IMR-90 (cell line): Measurements from ENCODE around the gene SPDEF. TPM values are rescaled to one million over a fixed set of nuclear protein-coding genes. Genes with fewer than 3 reads are reported as not detected.

Experiments
- ATAC-seq: fragments of 200-7000 bp; cut with Tn5 transposase; 2 replicates; pipeline ENCODE4 v1.9.1; 2020; ENCODE audit warnings: low read depth, mild to moderate bottlenecking, moderate library complexity
- BruUV-seq: library from RNA; stranded (reverse); fragments of 400-500 nt; replicated peaks from 2 replicates; lab custom pipeline; 2021; lab: Mats Ljungman, UMichigan
- CTCF ChIA-PET: fragments of 300-600 bp; formaldehyde crosslinking; extraction: SDS; loops from one replicate; lab custom pipeline; 2021; ENCODE audit warnings: antibody characterized with exemption; lab: Yijun Ruan, JAX
- POLR2A ChIA-PET: fragments of 300-600 bp; sonication (Branson Sonifier 250); formaldehyde crosslinking; loops from one replicate; lab custom pipeline; 2022; ENCODE audit warnings: antibody characterized with exemption; ENCODE audit not compliant: unreplicated experiment; lab: Charles Lee
- DNase-seq: peaks from one replicate; pipeline ENCODE4 v3.0.0; 2013
- H2AFZ ChIP-seq: replicated peaks from 2 replicates; pipeline ENCODE3; 2013; ENCODE audit warnings: low read length, mild to moderate bottlenecking; ENCODE audit not compliant: poor library complexity
- H2AK5ac ChIP-seq: 2 replicates; pipeline ENCODE4 v1.6.1; 2013; ENCODE audit warnings: low read depth, low read length, inconsistent platforms
- H2AK9ac ChIP-seq: replicated peaks from 2 replicates; pipeline ENCODE3; 2013; ENCODE audit warnings: mild to moderate bottlenecking, low read depth, low read length, moderate library complexity; ENCODE audit not compliant: poor library complexity
- H2BK120ac ChIP-seq: 2 replicates; pipeline ENCODE4 v1.6.1; 2013; ENCODE audit warnings: low read depth, low read length, inconsistent platforms
- H2BK15ac ChIP-seq: 3 replicates; pipeline ENCODE4 v1.6.1; 2013; ENCODE audit warnings: low read depth, low read length, inconsistent platforms
- H2BK20ac ChIP-seq: 2 replicates; pipeline ENCODE4 v1.6.1; 2013; ENCODE audit warnings: low read depth, mild to moderate bottlenecking, inconsistent platforms, low read length, moderate library complexity
- H2BK5ac ChIP-seq: 2 replicates; pipeline ENCODE4 v1.6.1; 2013; ENCODE audit warnings: mild to moderate bottlenecking, low read depth, low read length, inconsistent platforms; ENCODE audit not compliant: poor library complexity, severe bottlenecking
- H3K14ac ChIP-seq: replicated peaks from 2 replicates; pipeline ENCODE4 v1.6.1; 2013; ENCODE audit warnings: low read depth, low read length, inconsistent platforms
- H3K18ac ChIP-seq: 2 replicates; pipeline ENCODE4 v1.6.1; 2013; ENCODE audit warnings: low read depth, low read length, control low read depth
- H3K23ac ChIP-seq: 2 replicates; pipeline ENCODE4 v1.6.1; 2013; ENCODE audit warnings: low read depth, low read length, inconsistent platforms
- H3K27ac ChIP-seq: 2 replicates; pipeline ENCODE4 v1.5.1; 2013; ENCODE audit warnings: mild to moderate bottlenecking, control low read depth, low read length; ENCODE audit not compliant: insufficient read depth
- H3K27me3 ChIP-seq: 2 replicates; pipeline ENCODE4 v1.6.1; 2013; ENCODE audit warnings: low read length; ENCODE audit not compliant: control insufficient read depth, insufficient read depth
- H3K36me3 ChIP-seq: 2 replicates; pipeline ENCODE4 v1.6.1; 2013; ENCODE audit warnings: low read length, mixed read lengths; ENCODE audit not compliant: control insufficient read depth, insufficient read depth
- H3K4ac ChIP-seq: 2 replicates; pipeline ENCODE4 v1.6.1; 2013; ENCODE audit warnings: low read depth, low read length, inconsistent platforms
- H3K4me1 ChIP-seq: 2 replicates; pipeline ENCODE4 v1.6.1; 2013; ENCODE audit warnings: low read length, mixed read lengths; ENCODE audit not compliant: control insufficient read depth, insufficient read depth
- H3K4me2 ChIP-seq: 2 replicates; pipeline ENCODE4 v1.6.1; 2013; ENCODE audit warnings: low read depth, mild to moderate bottlenecking, control low read depth, low read length, moderate library complexity
- H3K4me3 ChIP-seq: 2 replicates; pipeline ENCODE4 v1.5.1; 2013; ENCODE audit warnings: low read depth, mild to moderate bottlenecking, control low read depth, low read length, moderate library complexity; ENCODE audit not compliant: insufficient read depth
- H3K56ac ChIP-seq: 2 replicates; pipeline ENCODE4 v1.6.1; 2013; ENCODE audit warnings: low read length, inconsistent platforms; ENCODE audit not compliant: insufficient read depth; ENCODE audit errors: extremely low read depth
- H3K79me1 ChIP-seq, 2 experiments: 2 replicates each; pipeline ENCODE4 v1.6.1; 2013; ENCODE audit warnings: low read length in 2 of 2, inconsistent platforms in 1 of 2, low read depth in 1 of 2
- H3K9ac ChIP-seq: 2 replicates; pipeline ENCODE4 v1.6.1; 2013; ENCODE audit warnings: low read depth, low read length, control low read depth
- H3K9me1 ChIP-seq: 2 replicates; pipeline ENCODE4 v1.6.1; 2013; ENCODE audit warnings: low read length, inconsistent platforms; ENCODE audit not compliant: insufficient read depth
- H3K9me3 ChIP-seq: 2 replicates; pipeline ENCODE4 v1.6.1; 2013; ENCODE audit warnings: low read length; ENCODE audit not compliant: control insufficient read depth, insufficient read depth
- H4K20me1 ChIP-seq: 2 replicates; pipeline ENCODE4 v1.6.1; 2013; ENCODE audit warnings: low read length, inconsistent platforms; ENCODE audit not compliant: insufficient read depth
- H4K5ac ChIP-seq: 2 replicates; pipeline ENCODE4 v1.6.1; 2013; ENCODE audit warnings: mild to moderate bottlenecking, low read depth, low read length, control low read depth
- H4K8ac ChIP-seq, 2 experiments: 2 replicates each; pipeline ENCODE4 v1.6.1; 2013; ENCODE audit warnings: low read depth in 2 of 2, low read length in 2 of 2, control low read depth in 1 of 2, inconsistent platforms in 1 of 2
- H4K91ac ChIP-seq: 2 replicates; pipeline ENCODE4 v1.6.1; 2013; ENCODE audit warnings: low read depth, low read length, inconsistent platforms; ENCODE audit not compliant: insufficient read depth
- BHLHE40 ChIP-seq: fragments of 150-350 bp; IDR thresholded peaks from 2 replicates; pipeline ENCODE4 v1.6.1; 2016; ENCODE audit warnings: mild to moderate bottlenecking, low read depth, low read length
- FOS ChIP-seq: fragments of 150-350 bp; IDR thresholded peaks from 2 replicates; pipeline ENCODE4 v1.6.1; 2016; ENCODE audit warnings: low read depth, low read length
- USF2 ChIP-seq: fragments of 150-350 bp; IDR thresholded peaks from 2 replicates; pipeline ENCODE4 v1.6.1; 2017; ENCODE audit warnings: mild to moderate bottlenecking, antibody characterized with exemption, low read length, low read depth
- WGBS, 2 experiments: methylation state at CpG; one replicate each; pipeline versions ENCODE4 v1.1.5 to v1.1.7; 2013; ENCODE audit warnings: missing lambda C conversion rate in 2 of 2; ENCODE audit not compliant: insufficient read length in 1 of 2; ENCODE audit errors: extremely low coverage in 2 of 2; 5-methylcytosine and 5-hydroxymethylcytosine counted together
- dilution Hi-C: fragments of 300-500 bp; cut with HindIII; formaldehyde crosslinking; loops from one replicate; pipeline ENCODE4 v1.14.3; 2018; ENCODE audit warnings: low sequenced_read_pairs; ENCODE audit not compliant: unreplicated experiment
- in situ Hi-C: fragments of 300-500 bp; cut with MboI; formaldehyde crosslinking; loops from 3 replicates; pipeline ENCODE4 v1.14.3; 2019; ENCODE audit warnings: low sequenced_read_pairs, inconsistent platforms, mixed read lengths
- intact Hi-C: fragments of 100-400 bp; cut with micrococcal nuclease; formaldehyde crosslinking; loops from 2 replicates; pipeline ENCODE4 v1.10.0; 2022
- polyA plus RNA-seq, 3 experiments: library from polyadenylated mRNA; depleted of rRNA; stranded (reverse); fragments of >200 nt; gene quantifications; 2 replicates each; pipeline ENCODE4 v1.2.3, GENCODE V29; 2012; ENCODE audit warnings: low replicate concordance in 1 of 3
- total RNA-seq: library from RNA; depleted of rRNA; stranded (reverse); fragments of >200 nt; gene quantifications from 2 replicates; pipeline ENCODE4 v1.2.3, GENCODE V29; 2012

Gene SPDEF
- total and polyA plus RNA-seq, 2 of the 4 experiments (the other 2 are of a cell fraction) = 0.05 TPM; not detected in 1

GRCh38 chr6:34560366-34561226 is 4.5 kb upstream of the SPDEF start:
- dilution Hi-C loops (no loop called here), in situ Hi-C loops (no loop called here), intact Hi-C loops (no loop called here)
- TF ChIP-seq BHLHE40 (0 out of 2 replicates have a peak, but pooled peaks have one; percentile 33), USF2 (no peak), FOS (0 out of 2 replicates have a peak, but pooled peaks have one; percentile 9)
- Histone ChIP-seq H3K9me3 (peaks cover 4% of the 10 kb centered on the region; the same call in 1 of the 2 replicates), H3K14ac (no peak overlapping the region), H2AFZ (peak overlapping the region; percentile 82), H2BK15ac (no peak overlapping the region), H3K4me3 (no peak overlapping the region), H3K56ac (no peak overlapping the region), H2AK5ac (peak overlapping the region; percentile 16; the same call in 1 of the 2 replicates), H2BK5ac (peak overlapping the region; percentile 10), H3K4me1 (peaks cover 6% of the 10 kb centered on the region), H2AK9ac (peak overlapping the region; percentile 44), H2BK120ac (no peak overlapping the region), H4K8ac (peak overlapping the region in 1 of 2 experiments; percentile 3; a peak in 1 of 4 replicates), H2BK20ac (no peak overlapping the region; the same call in 1 of the 2 replicates), H3K79me1 (no peaks in the 10 kb centered on the region), H3K27ac (no peak overlapping the region), H3K36me3 (no peaks in the 10 kb centered on the region), H3K4ac (no peak overlapping the region), H3K9me1 (peaks cover 5% of the 10 kb centered on the region; the same call in 1 of the 2 replicates), H3K27me3 (peaks cover under 1% of the 10 kb centered on the region; the same call in 1 of the 2 replicates), H4K5ac (no peak overlapping the region), H3K23ac (no peak overlapping the region), H3K9ac (no peak overlapping the region), H3K4me2 (peak overlapping the region; percentile 1; the same call in 1 of the 2 replicates), H3K18ac (no peak overlapping the region), H4K20me1 (no peaks in the 10 kb centered on the region), H4K91ac (no peak overlapping the region; the same call in 1 of the 2 replicates)
- ChIA-PET CTCF (interaction anchor here (0.6 to 1.0 kb wide), 2 partner anchors 85 to 135 kb away, joined by 3 to 10 read pairs; partner anchors contain the start of gene RPS10), POLR2A (no interaction called here)
- DNase-seq (peak; percentile 75), ATAC-seq (peak; percentile 86)
- no TSS peak for BruUV-seq
- 25% methylated on average over 3 of the region's 20 CpGs; no CpG with 5 or more reads in 1 of the 2 experiments for WGBS, 2 experiments
